Testis (tissue), 2 donors: ENCODE results near the gene ELK4.

Source experiments
- CTCF ChIP-seq, 3 experiments: fragments of 450-650 bp in 2 of 3; fragments of 200-600 bp in 1 of 3; sonication (generic) in 1 of 3; IDR thresholded peaks; one replicate each; pipeline ENCODE4 v1.5.1; 2016 to 2019; ENCODE audit warnings: antibody characterized with exemption in 3 of 3, mild to moderate bottlenecking in 2 of 3, moderate library complexity in 1 of 3
- POLR2A ChIP-seq: fragments of 450-650 bp; IDR thresholded peaks from one replicate; pipeline ENCODE4 v1.6.1; 2017; ENCODE audit warnings: antibody characterized with exemption, mild to moderate bottlenecking, moderate library complexity

- TF ChIP-seq CTCF (IDR thresholded peaks at IDR 0.05) (no peak), POLR2A (no peak)
These were observed 47.1 kb downstream of the ELK4 start for GRCh38 chr1:205584732-205585131.
